Measurements from ENCODE around the gene KRT24. TPM values are rescaled to one million over a fixed set of nuclear protein-coding genes. Genes with fewer than 3 reads are reported as not detected.
"Not testable (repeated sequence)": the region's sequence is repeated elsewhere in the genome, so short reads cannot be mapped to it uniquely, and the experiment has no call there.

The KRT24 gene
- total RNA-seq (0.26 TPM), polyA plus RNA-seq (4.7 TPM)

DNA sequence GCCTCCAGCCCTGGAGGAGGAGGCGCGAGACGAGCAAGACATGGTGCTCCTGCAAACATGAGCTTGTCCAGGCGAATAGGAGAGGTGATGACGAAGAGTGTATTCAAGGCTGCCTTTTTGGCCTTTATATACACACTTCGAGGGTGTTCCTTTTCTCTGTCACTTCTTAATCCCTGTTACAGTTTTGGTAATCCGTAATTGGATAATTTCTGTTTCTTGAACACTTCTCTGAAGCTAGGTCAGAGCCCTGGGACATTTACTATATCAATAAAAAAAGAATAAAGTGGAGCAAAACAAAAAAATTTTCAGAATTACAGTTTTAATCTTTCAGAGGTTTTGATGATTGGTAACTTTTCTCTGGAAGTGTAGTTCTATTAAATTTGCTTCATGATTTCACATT is at the start of gene KRT24:
Gene KRT24, minus strand, starts transcription at position 101 of the 400 bp plus-strand sequence. Its CDS starts 59 bp downstream, at position 42.
- WGBS, result 41% methylated on average over 7 of the region's 7 CpGs
- no peaks in the 10 kb centered on the region for H3K36me3 ChIP-seq (ENCODE audit: insufficient read depth)
- no peaks in the 10 kb centered on the region for H3K4me1 ChIP-seq (ENCODE audit: insufficient read depth)
- H3K4me3 ChIP-seq (ENCODE audit: low read depth, low read length), result no peak within 1 kb of the TSS
- no peak within 1 kb of the TSS for H3K27ac ChIP-seq (ENCODE audit: low read depth)
- no peak for DNase-seq (ENCODE audit: extremely low spot score)

DNA sequence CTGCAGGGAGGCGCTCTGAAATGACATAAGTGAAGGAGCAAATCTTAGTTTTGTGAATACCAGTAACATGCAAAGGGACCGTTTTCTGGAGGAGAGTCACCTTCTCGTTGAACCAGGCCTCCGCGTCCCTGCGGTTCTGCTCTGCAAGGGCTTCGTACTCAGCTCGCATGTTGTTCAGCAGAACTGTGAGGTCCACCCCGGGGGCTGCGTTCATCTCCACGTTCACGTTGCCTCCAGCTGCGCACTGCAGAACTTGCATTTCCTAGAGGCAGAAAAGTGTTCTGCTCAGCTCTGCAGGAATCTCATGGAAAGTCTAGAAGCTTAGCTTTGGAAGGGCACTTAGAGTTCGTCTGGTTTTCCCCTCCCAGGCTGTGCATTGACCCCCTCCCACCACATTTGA is 47.5 kb upstream of the KRT24 start:
- WGBS, result 83% methylated on average over 14 of the region's 14 CpGs
- no peaks in the 10 kb centered on the region for H3K36me3 ChIP-seq (ENCODE audit: insufficient read depth)
- H3K4me1 ChIP-seq (ENCODE audit: insufficient read depth), result no peaks in the 10 kb centered on the region
- no peak for DNase-seq (ENCODE audit: extremely low spot score)
- no peak overlapping the region for H3K27ac ChIP-seq (ENCODE audit: low read depth)
- no peak overlapping the region for H3K4me3 ChIP-seq (ENCODE audit: low read depth, low read length)

DNA sequence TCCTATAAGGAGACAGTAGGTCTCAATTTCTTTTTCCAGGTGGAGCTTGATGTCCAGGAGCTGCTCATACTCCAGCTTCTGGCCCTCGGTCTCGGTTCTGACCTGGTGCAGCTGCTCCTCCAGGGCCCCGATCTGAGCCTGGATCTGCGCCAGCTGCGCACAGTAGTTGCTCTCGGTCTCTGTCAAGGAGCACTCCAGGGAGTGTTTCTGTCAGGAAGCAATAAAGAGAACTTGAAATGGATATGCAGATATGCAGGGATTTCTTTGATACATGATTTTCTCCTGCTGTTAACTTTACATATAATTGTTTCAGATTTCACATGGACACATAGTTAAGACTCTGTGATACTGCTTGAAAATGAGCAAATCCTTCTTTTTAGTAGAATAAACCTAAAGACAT is 46.8 kb upstream of the KRT24 start:
- Histone ChIP-seq H3K36me3 (ENCODE audit: insufficient read depth) (no peaks in the 10 kb centered on the region), H3K4me1 (ENCODE audit: insufficient read depth) (no peaks in the 10 kb centered on the region)
- DNase-seq (ENCODE audit: extremely low spot score), result no peak

DNA sequence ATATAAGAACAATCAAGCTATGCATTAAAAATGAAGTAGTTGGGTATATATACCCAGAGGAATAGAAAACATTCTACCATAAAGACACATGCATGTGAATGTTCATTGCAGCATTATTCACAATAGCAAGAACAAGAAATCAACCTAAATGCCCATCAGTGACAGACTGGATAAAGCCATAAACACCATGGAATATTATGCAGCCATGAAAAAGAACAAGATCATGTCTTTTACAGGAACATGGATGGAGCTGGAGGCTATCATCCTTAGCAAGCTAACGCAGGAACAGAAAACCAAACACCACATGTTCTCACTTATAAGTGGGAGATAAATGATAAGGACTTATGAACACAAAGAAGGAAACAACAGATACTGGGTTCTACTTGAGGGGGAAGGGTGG is 45.1 kb upstream of the KRT24 start:
- not testable (repeated sequence) for H3K4me1 ChIP-seq (ENCODE audit: insufficient read depth); H3K36me3 ChIP-seq (ENCODE audit: insufficient read depth); H3K27ac ChIP-seq (ENCODE audit: low read depth); DNase-seq (ENCODE audit: extremely low spot score); H3K4me3 ChIP-seq (ENCODE audit: low read depth, low read length)
- WGBS, result 64% methylated on average over 1 of the region's 1 CpG

More for the DNA sequence above, 46.8 kb upstream of the KRT24 start:
- Histone ChIP-seq H3K4me3 (ENCODE audit: low read depth, low read length) (no peak overlapping the region), H3K27ac (ENCODE audit: low read depth) (no peak overlapping the region)
- 57% methylated on average over 6 of the region's 6 CpGs for WGBS

DNA sequence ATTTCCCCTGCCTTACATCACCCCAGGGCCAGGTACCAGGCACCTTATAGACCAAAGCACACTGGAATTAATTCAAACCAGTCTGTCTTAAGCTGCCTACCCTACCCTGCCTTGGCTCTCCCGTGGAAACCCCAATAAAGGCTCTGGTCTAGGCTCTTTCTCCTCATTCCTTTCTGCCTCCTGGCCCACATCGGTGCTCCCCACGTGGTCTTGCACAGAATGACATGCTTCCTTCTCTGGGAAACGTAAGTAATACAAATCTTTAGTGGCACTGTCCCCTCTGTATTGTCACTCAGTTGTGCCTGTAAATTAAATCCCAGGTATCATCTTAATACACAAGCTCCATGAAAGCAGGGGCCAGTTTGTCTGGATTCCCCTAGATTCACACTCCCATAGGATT is 35.0 kb upstream of the KRT24 start:
- Histone ChIP-seq H3K36me3 (ENCODE audit: insufficient read depth) (no peaks in the 10 kb centered on the region), H3K4me1 (ENCODE audit: insufficient read depth) (peaks cover 2% of the 10 kb centered on the region), H3K4me3 (ENCODE audit: low read depth, low read length) (no peak overlapping the region), H3K27ac (ENCODE audit: low read depth) (no peak overlapping the region)
- DNase-seq (ENCODE audit: extremely low spot score), result no peak
- WGBS, result 50% methylated on average over 4 of the region's 4 CpGs

DNA sequence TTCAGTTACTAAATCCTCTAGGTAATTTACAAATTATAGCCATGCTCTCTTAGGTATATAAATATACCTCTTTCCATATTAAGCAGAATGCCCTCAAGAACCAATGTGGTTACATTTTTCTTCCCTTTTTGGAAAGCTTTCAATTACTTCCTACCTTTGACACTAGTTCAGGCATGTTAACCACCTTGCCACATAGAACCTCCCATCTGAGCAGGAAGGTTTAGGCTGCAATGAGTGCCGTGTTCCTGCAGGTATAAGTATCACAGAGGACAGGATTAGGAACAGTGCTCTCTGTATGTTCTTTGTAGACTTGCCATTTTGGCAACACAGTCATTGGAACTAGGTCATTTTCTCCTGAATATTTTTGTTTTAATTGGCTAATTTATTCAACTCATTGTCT is 31.5 kb upstream of the KRT24 start:
- DNase-seq (ENCODE audit: extremely low spot score), result no peak
- Histone ChIP-seq H3K4me1 (ENCODE audit: insufficient read depth) (peaks cover 2% of the 10 kb centered on the region), H3K36me3 (ENCODE audit: insufficient read depth) (no peaks in the 10 kb centered on the region), H3K4me3 (ENCODE audit: low read depth, low read length) (no peak overlapping the region), H3K27ac (ENCODE audit: low read depth) (no peak overlapping the region)
- WGBS, result 79% methylated on average over 1 of the region's 1 CpG

DNA sequence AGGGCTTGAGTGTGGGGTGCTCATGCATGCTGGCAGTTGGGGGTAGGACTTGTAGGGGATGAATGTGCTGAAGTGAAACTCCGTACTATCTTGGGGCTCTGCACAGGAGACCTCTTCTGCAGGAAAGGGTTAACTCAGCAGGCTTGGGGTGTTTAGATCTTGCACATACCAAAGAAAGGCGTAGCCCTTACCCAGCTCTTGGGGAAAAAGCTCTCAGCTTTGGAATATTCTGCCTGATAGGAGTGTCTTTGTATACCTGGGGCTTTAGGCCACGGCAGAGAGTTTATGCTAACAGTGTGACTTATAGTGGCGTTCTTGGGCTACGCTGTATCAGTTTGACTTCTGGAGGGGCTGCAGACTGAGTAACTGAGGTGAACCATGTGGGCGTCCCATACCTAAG is 30.5 kb upstream of the KRT24 start:
- Histone ChIP-seq H3K36me3 (ENCODE audit: insufficient read depth) (no peaks in the 10 kb centered on the region), H3K4me3 (ENCODE audit: low read depth, low read length) (no peak overlapping the region), H3K27ac (ENCODE audit: low read depth) (no peak overlapping the region), H3K4me1 (ENCODE audit: insufficient read depth) (peaks cover 2% of the 10 kb centered on the region)
- 63% methylated on average over 6 of the region's 6 CpGs for WGBS
- DNase-seq (ENCODE audit: extremely low spot score), result no peak

DNA sequence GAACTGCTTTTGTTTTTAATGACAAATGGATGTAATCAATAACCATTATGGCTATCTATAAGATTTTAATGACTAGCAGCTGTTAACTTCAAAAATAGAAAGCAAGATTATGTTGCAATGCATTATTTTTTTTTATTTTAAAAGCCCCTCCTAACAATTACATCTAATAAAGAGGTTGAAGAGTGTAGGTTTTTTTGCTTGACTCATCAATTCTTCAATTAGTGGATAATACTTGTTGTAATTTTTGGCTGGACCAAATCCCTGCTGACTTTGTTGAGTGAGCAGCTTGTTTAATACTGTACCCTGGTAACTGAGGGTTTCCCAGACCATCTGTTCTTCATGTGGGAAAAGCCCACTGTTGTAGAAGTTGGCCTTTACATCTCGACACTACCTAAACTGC is 27.4 kb upstream of the KRT24 start:
- H3K27ac ChIP-seq (ENCODE audit: low read depth), result no peak overlapping the region
- 58% methylated on average over 1 of the region's 1 CpG for whole genome bisulfite sequencing

DNA sequence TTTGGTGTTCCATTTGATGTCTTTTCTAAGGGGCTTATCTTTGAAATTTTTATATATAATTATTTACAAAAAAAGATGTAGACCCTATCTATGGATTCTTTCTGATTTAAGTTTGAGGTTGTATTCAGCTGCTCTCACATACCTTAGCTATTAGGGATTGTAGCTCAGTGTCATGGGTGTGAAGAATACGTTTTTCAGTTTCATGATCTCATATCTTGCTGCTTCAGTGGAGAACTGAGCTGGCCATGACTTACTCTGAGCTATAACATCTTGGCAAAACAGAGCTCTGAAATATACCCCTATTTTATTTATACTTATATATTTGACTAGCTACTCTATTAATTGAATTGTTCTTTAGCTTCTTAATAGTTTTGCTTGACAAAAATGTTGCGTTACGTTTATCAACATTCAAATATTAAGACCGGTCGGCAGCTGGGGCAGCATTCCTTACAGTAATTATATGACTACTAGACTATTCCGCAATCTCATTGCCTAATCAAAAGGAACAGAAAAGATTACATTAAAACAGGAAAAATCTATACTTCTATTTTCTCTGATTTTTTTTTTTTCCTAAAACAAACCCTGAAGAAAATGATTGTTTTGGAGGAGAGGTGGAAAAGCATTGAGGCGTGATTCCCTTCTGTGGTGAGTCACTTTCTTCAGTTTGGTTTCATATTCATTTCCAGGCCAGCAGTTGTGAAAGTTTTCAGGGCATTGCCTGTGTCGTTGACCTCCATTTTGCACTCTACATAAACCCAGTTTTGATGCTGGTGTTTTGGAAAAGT is 24.1 kb upstream of the KRT24 start:
- WGBS, result 70% methylated on average over 8 of the region's 8 CpGs
- H3K4me1 ChIP-seq (ENCODE audit: insufficient read depth), result no peaks in the 10 kb centered on the region
- no peak overlapping the region for H3K4me3 ChIP-seq (ENCODE audit: low read depth, low read length)
- H3K27ac ChIP-seq (ENCODE audit: low read depth), result no peak overlapping the region
- no peak for DNase-seq (ENCODE audit: extremely low spot score)
- no peaks in the 10 kb centered on the region for H3K36me3 ChIP-seq (ENCODE audit: insufficient read depth)

More for the DNA sequence above, 27.4 kb upstream of the KRT24 start:
- no peak for DNase-seq (ENCODE audit: extremely low spot score)
- Histone ChIP-seq H3K36me3 (ENCODE audit: insufficient read depth) (no peaks in the 10 kb centered on the region), H3K4me1 (ENCODE audit: insufficient read depth) (no peaks in the 10 kb centered on the region), H3K4me3 (ENCODE audit: low read depth, low read length) (no peak overlapping the region)

DNA sequence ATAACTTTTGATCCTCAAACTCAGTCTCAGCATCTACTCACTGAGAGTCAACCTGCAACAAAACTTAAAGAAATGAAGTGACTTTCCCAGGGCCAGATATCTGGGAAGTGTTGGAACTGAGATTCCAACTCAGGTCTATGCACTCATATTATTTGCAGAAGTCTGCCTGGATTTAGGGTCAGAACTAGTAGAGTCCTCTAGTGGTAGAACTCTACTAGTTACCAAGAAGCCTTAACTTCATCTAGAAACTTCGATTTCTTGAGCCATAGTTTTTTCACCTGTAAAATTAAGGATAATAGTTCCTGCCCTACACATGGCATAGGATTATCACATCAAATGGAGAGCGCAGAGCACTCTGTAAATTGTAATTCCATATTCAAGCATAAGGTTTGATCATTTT is 23.4 kb upstream of the KRT24 start:
- 66% methylated on average over 2 of the region's 2 CpGs for WGBS
- no peak overlapping the region for H3K27ac ChIP-seq (ENCODE audit: low read depth)
- H3K36me3 ChIP-seq (ENCODE audit: insufficient read depth), result no peaks in the 10 kb centered on the region
- no peak overlapping the region for H3K4me3 ChIP-seq (ENCODE audit: low read depth, low read length)
- no peak for DNase-seq (ENCODE audit: extremely low spot score)
- H3K4me1 ChIP-seq (ENCODE audit: insufficient read depth), result no peaks in the 10 kb centered on the region

DNA sequence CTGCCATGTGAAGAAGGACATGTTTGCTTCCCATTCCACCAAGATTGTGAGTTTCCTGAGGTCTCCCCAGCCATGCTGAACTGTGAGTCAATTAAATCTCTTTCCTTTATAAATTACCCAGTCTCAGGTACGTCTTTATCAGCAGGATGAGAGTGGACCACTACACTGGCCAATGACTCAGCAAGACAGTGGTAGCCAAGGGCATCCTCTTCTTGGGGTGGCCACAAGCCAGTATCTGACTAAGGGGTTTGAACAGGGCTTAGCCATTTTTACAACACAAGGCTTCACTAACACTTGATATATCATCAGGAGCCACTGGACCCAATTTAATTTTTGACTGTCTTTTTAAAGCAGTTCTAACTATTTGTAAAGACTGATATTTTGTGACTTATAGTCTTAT is 21.1 kb upstream of the KRT24 start:
- WGBS, result 74% methylated on average over 1 of the region's 1 CpG
- no peak overlapping the region for H3K4me3 ChIP-seq (ENCODE audit: low read depth, low read length)
- H3K4me1 ChIP-seq (ENCODE audit: insufficient read depth), result no peaks in the 10 kb centered on the region
- no peaks in the 10 kb centered on the region for H3K36me3 ChIP-seq (ENCODE audit: insufficient read depth)
- no peak overlapping the region for H3K27ac ChIP-seq (ENCODE audit: low read depth)
- no peak for DNase-seq (ENCODE audit: extremely low spot score)

DNA sequence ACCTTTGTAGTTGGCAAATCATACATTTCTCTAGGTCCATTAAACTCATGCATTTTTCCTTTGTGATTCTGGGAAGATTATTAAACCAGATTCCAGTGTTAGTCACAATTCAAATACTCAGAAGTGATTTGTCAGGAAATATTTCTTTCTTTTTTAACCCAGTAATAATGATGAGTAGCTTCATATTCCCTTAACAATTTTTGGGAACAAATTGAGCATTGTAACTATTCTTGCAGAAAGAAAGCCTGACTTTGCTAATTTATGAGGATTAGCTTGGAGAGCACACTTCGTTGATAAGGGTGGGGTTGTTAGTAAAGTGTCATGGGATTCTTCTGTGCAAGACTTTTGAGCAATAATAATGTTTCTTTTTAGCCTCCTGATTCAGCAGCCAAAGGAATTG is 18.7 kb upstream of the KRT24 start:
- Histone ChIP-seq H3K4me3 (ENCODE audit: low read depth, low read length) (no peak overlapping the region), H3K36me3 (ENCODE audit: insufficient read depth) (no peaks in the 10 kb centered on the region), H3K4me1 (ENCODE audit: insufficient read depth) (no peaks in the 10 kb centered on the region), H3K27ac (ENCODE audit: low read depth) (no peak overlapping the region)
- no peak for DNase-seq (ENCODE audit: extremely low spot score)
- 44% methylated on average over 1 of the region's 1 CpG for WGBS

DNA sequence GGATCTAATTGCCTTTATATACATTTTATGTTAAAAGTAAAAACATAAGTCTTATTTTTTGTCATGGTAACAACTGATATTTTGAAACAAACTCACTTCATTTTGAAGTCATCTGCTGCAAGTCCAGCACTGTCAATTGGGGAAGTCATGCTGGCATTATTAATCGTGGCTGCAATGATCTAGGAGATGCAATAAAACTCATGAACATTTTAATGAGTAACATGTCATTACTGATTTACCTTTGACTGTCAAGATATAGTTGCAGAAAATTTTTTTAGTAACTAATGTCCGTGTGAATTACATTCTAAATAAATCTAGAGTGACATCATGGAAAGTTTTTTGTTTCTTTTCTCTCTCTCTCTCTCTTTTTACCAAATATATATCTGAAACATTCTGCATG is 17.3 kb upstream of the KRT24 start:
- Histone ChIP-seq H3K4me3 (ENCODE audit: low read depth, low read length) (no peak overlapping the region), H3K4me1 (ENCODE audit: insufficient read depth) (no peaks in the 10 kb centered on the region), H3K36me3 (ENCODE audit: insufficient read depth) (no peaks in the 10 kb centered on the region), H3K27ac (ENCODE audit: low read depth) (no peak overlapping the region)
- DNase-seq (ENCODE audit: extremely low spot score), result no peak
- WGBS, result 60% methylated on average over 2 of the region's 2 CpGs

DNA sequence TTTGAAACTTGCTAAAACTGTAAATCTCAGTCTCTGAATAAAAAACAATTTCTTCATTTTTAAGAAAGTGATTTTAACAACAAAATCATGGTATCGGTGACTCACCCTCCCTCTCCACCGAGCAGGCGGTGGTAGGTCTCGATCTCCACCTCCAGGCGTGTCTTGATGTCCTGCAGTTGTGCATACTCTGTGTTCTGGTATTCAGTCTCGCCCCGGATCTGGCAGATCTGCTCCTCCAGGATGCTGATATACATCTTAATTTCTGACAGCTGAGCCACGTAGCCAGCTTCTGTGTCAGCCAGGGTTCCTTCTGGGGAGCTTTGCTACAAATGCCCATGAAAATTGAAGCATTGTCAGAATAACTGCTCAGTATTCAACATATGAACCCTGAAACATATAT is 15.4 kb upstream of the KRT24 start:
- Histone ChIP-seq H3K4me3 (ENCODE audit: low read depth, low read length) (no peak overlapping the region), H3K4me1 (ENCODE audit: insufficient read depth) (no peaks in the 10 kb centered on the region), H3K36me3 (ENCODE audit: insufficient read depth) (no peaks in the 10 kb centered on the region), H3K27ac (ENCODE audit: low read depth) (no peak overlapping the region)
- no peak for DNase-seq (ENCODE audit: extremely low spot score)
- WGBS, result 40% methylated on average over 8 of the region's 8 CpGs

DNA sequence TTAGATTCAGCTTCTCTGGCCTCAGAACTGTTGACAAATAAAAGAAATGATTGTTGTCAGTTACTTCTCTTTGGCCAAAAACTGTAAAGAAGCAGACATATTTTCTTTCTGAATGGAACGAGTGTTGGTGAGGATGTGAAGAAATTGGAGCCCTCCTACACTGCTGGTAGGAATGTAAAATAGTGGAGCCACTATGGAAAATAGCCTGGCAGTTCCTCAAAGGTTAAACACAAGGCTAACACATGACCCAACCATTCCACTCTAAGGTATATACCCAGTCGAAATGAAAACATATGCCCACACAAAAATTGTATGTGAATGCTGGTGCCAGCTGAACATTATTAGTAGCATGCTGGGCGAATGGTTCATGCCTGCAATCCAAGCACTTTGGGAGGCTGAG is 14.2 kb upstream of the KRT24 start:
- WGBS, result 60% methylated on average over 3 of the region's 3 CpGs
- no peaks in the 10 kb centered on the region for H3K4me1 ChIP-seq (ENCODE audit: insufficient read depth)
- no peaks in the 10 kb centered on the region for H3K36me3 ChIP-seq (ENCODE audit: insufficient read depth)
- no peak for DNase-seq (ENCODE audit: extremely low spot score)
- no peak overlapping the region for H3K27ac ChIP-seq (ENCODE audit: low read depth)
- H3K4me3 ChIP-seq (ENCODE audit: low read depth, low read length), result no peak overlapping the region

Measured in urinary bladder (tissue), 4 donors.